ENCODE data around the gene GLDN.

GLDN gene

GRCh38 chr15:51388726-51389125, 47.3 kb downstream of the GLDN start:
- H3K4me3 ChIP-seq (ENCODE audit: low read length in 2 of 2) = no peak overlapping the region
- no peaks in the 10 kb centered on the region for H3K4me1 ChIP-seq (ENCODE audit: control insufficient read depth, insufficient read depth, low read length)
- H3K9me3 ChIP-seq (ENCODE audit: control insufficient read depth in 2 of 2, low read length in 2 of 2) = no peaks in the 10 kb centered on the region
- no peaks in the 10 kb centered on the region for H3K36me3 ChIP-seq (ENCODE audit: control insufficient read depth in 2 of 2, insufficient read depth in 2 of 2, low read length in 2 of 2)
- no peak overlapping the region for H3K27ac ChIP-seq (ENCODE audit: low read length)
- no peak overlapping the region for H3K9ac ChIP-seq (ENCODE audit: low read length in 2 of 2)
- H3K27me3 ChIP-seq (ENCODE audit: control insufficient read depth in 1 of 2, insufficient read depth in 2 of 2, low read length in 2 of 2) = no peaks in the 10 kb centered on the region

- H3K4me3 ChIP-seq (ENCODE audit: low read length in 2 of 2) = no peak overlapping the region
- H3K36me3 ChIP-seq (ENCODE audit: control insufficient read depth in 2 of 2, insufficient read depth in 2 of 2, low read length in 2 of 2) = no peaks in the 10 kb centered on the region
- H3K27me3 ChIP-seq (ENCODE audit: control insufficient read depth in 1 of 2, insufficient read depth in 2 of 2, low read length in 2 of 2) = no peaks in the 10 kb centered on the region
- H3K27ac ChIP-seq (ENCODE audit: low read length) = no peak overlapping the region
- H3K9me3 ChIP-seq (ENCODE audit: control insufficient read depth in 2 of 2, low read length in 2 of 2) = no peaks in the 10 kb centered on the region
- no peak overlapping the region for H3K9ac ChIP-seq (ENCODE audit: low read length in 2 of 2)
- H3K4me1 ChIP-seq (ENCODE audit: control insufficient read depth, insufficient read depth, low read length) = no peaks in the 10 kb centered on the region
These were observed 48.9 kb downstream of the GLDN start for GRCh38 chr15:51390241-51390965.

GRCh38 chr15:51390966-51391422, 49.5 kb downstream of the GLDN start:
- Histone ChIP-seq H3K27ac (ENCODE audit: low read length) (no peak overlapping the region), H3K36me3 (ENCODE audit: control insufficient read depth in 2 of 2, insufficient read depth in 2 of 2, low read length in 2 of 2) (no peaks in the 10 kb centered on the region), H3K4me3 (ENCODE audit: low read length in 2 of 2) (no peak overlapping the region), H3K9ac (ENCODE audit: low read length in 2 of 2) (no peak overlapping the region), H3K4me1 (ENCODE audit: control insufficient read depth, insufficient read depth, low read length) (no peaks in the 10 kb centered on the region), H3K27me3 (ENCODE audit: control insufficient read depth in 1 of 2, insufficient read depth in 2 of 2, low read length in 2 of 2) (no peaks in the 10 kb centered on the region), H3K9me3 (ENCODE audit: control insufficient read depth in 2 of 2, low read length in 2 of 2) (no peaks in the 10 kb centered on the region)

- Histone ChIP-seq H3K36me3 (ENCODE audit: control insufficient read depth in 2 of 2, insufficient read depth in 2 of 2, low read length in 2 of 2) (no peaks in the 10 kb centered on the region), H3K4me3 (ENCODE audit: low read length in 2 of 2) (no peak overlapping the region), H3K9ac (ENCODE audit: low read length in 2 of 2) (no peak overlapping the region), H3K9me3 (ENCODE audit: control insufficient read depth in 2 of 2, low read length in 2 of 2) (no peaks in the 10 kb centered on the region), H3K27ac (ENCODE audit: low read length) (no peak overlapping the region), H3K27me3 (ENCODE audit: control insufficient read depth in 1 of 2, insufficient read depth in 2 of 2, low read length in 2 of 2) (no peaks in the 10 kb centered on the region), H3K4me1 (ENCODE audit: control insufficient read depth, insufficient read depth, low read length) (no peaks in the 10 kb centered on the region)
These were observed 55.5 kb downstream of the GLDN start for GRCh38 chr15:51396921-51397320.

GRCh38 chr15:51398626-51399025, 57.2 kb downstream of the GLDN start:
- no peak overlapping the region for H3K4me3 ChIP-seq (ENCODE audit: low read length in 2 of 2)
- H3K9ac ChIP-seq (ENCODE audit: low read length in 2 of 2) = no peak overlapping the region
- no peaks in the 10 kb centered on the region for H3K9me3 ChIP-seq (ENCODE audit: control insufficient read depth in 2 of 2, low read length in 2 of 2)
- H3K27ac ChIP-seq (ENCODE audit: low read length) = no peak overlapping the region
- no peaks in the 10 kb centered on the region for H3K27me3 ChIP-seq (ENCODE audit: control insufficient read depth in 1 of 2, insufficient read depth in 2 of 2, low read length in 2 of 2)
- no peaks in the 10 kb centered on the region for H3K36me3 ChIP-seq (ENCODE audit: control insufficient read depth in 2 of 2, insufficient read depth in 2 of 2, low read length in 2 of 2)
- H3K4me1 ChIP-seq (ENCODE audit: control insufficient read depth, insufficient read depth, low read length) = peaks cover 2% of the 10 kb centered on the region

- no peaks in the 10 kb centered on the region for H3K36me3 ChIP-seq (ENCODE audit: control insufficient read depth in 2 of 2, insufficient read depth in 2 of 2, low read length in 2 of 2)
- peaks cover 7% of the 10 kb centered on the region for H3K4me1 ChIP-seq (ENCODE audit: control insufficient read depth, insufficient read depth, low read length)
- no peak overlapping the region for H3K27ac ChIP-seq (ENCODE audit: low read length)
- no peak overlapping the region for H3K4me3 ChIP-seq (ENCODE audit: low read length in 2 of 2)
- H3K9ac ChIP-seq (ENCODE audit: low read length in 2 of 2) = no peak overlapping the region
- no peaks in the 10 kb centered on the region for H3K9me3 ChIP-seq (ENCODE audit: control insufficient read depth in 2 of 2, low read length in 2 of 2)
- no peaks in the 10 kb centered on the region for H3K27me3 ChIP-seq (ENCODE audit: control insufficient read depth in 1 of 2, insufficient read depth in 2 of 2, low read length in 2 of 2)
These were observed 59.8 kb downstream of the GLDN start for GRCh38 chr15:51401051-51401780.

GRCh38 chr15:51401872-51402517, 60.5 kb downstream of the GLDN start:
- Histone ChIP-seq H3K4me3 (ENCODE audit: low read length in 2 of 2) (no peak overlapping the region), H3K27ac (ENCODE audit: low read length) (no peak overlapping the region), H3K27me3 (ENCODE audit: control insufficient read depth in 1 of 2, insufficient read depth in 2 of 2, low read length in 2 of 2) (no peaks in the 10 kb centered on the region), H3K36me3 (ENCODE audit: control insufficient read depth in 2 of 2, insufficient read depth in 2 of 2, low read length in 2 of 2) (no peaks in the 10 kb centered on the region), H3K9ac (ENCODE audit: low read length in 2 of 2) (no peak overlapping the region), H3K4me1 (ENCODE audit: control insufficient read depth, insufficient read depth, low read length) (peaks cover 9% of the 10 kb centered on the region), H3K9me3 (ENCODE audit: control insufficient read depth in 2 of 2, low read length in 2 of 2) (no peaks in the 10 kb centered on the region)

GRCh38 chr15:51403072-51403878, 61.8 kb downstream of the GLDN start:
- Histone ChIP-seq H3K9me3 (ENCODE audit: control insufficient read depth in 2 of 2, low read length in 2 of 2) (no peaks in the 10 kb centered on the region), H3K4me1 (ENCODE audit: control insufficient read depth, insufficient read depth, low read length) (peaks cover 9% of the 10 kb centered on the region), H3K9ac (ENCODE audit: low read length in 2 of 2) (no peak overlapping the region), H3K4me3 (ENCODE audit: low read length in 2 of 2) (no peak overlapping the region), H3K36me3 (ENCODE audit: control insufficient read depth in 2 of 2, insufficient read depth in 2 of 2, low read length in 2 of 2) (no peaks in the 10 kb centered on the region), H3K27ac (ENCODE audit: low read length) (no peak overlapping the region), H3K27me3 (ENCODE audit: control insufficient read depth in 1 of 2, insufficient read depth in 2 of 2, low read length in 2 of 2) (no peaks in the 10 kb centered on the region)

- Histone ChIP-seq H3K27ac (ENCODE audit: low read length) (no peak overlapping the region), H3K36me3 (ENCODE audit: control insufficient read depth in 2 of 2, insufficient read depth in 2 of 2, low read length in 2 of 2) (no peaks in the 10 kb centered on the region), H3K9ac (ENCODE audit: low read length in 2 of 2) (no peak overlapping the region), H3K9me3 (ENCODE audit: control insufficient read depth in 2 of 2, low read length in 2 of 2) (no peaks in the 10 kb centered on the region), H3K4me3 (ENCODE audit: low read length in 2 of 2) (no peak overlapping the region), H3K4me1 (ENCODE audit: control insufficient read depth, insufficient read depth, low read length) (peaks cover 9% of the 10 kb centered on the region), H3K27me3 (ENCODE audit: control insufficient read depth in 1 of 2, insufficient read depth in 2 of 2, low read length in 2 of 2) (no peaks in the 10 kb centered on the region)
These were observed 62.7 kb downstream of the GLDN start for GRCh38 chr15:51403946-51404695.
